Right ventricle myocardium superior (tissue), 1 donor: Measurements from ENCODE around the gene DSP. TPM values are rescaled to one million over a fixed set of nuclear protein-coding genes. Genes with fewer than 3 reads are reported as not detected.
A peak's percentile ranks its signal among the peaks of the same experiment; 100 is the strongest.

Experiments
- ATAC-seq: fragments of 200-7000 bp; cut with Tn5 transposase; one replicate; pipeline ENCODE4 v1.9.1; 2020; ENCODE audit warnings: mild to moderate bottlenecking; ENCODE audit not compliant: poor library complexity
- DNase-seq: peaks from one replicate; pipeline ENCODE4 v3.0.0-alpha.2; 2020
- intact Hi-C: fragments of 100-400 bp; cut with DNase I; formaldehyde crosslinking; loops from one replicate; pipeline ENCODE4 v1.11.2; 2022
- total RNA-seq: library from RNA; stranded (reverse); fragmentation: NEBNext Ultra II Directional; extraction: Animal tissue kit (Norgen Biotek cat#: 25700); gene quantifications from one replicate; pipeline ENCODE4 v1.2.1, GENCODE V29; 2021
- donor health status: DM: no; HTN: yes; CAD: no; lungs with severe emphysema.

DSP gene
- total RNA-seq, 1 donor from 2014 or later: 350 TPM

- ATAC-seq: no peak
- DNase-seq: no peak
- intact Hi-C loops: no loop called here
Measured at GRCh38 chr6:7534192-7534591, 7.3 kb upstream of the DSP start.

GRCh38 chr6:7535498-7535897 is 6.0 kb upstream of the DSP start:
- DNase-seq: no peak
- no peak for ATAC-seq
- intact Hi-C loops: no loop called here

DNA sequence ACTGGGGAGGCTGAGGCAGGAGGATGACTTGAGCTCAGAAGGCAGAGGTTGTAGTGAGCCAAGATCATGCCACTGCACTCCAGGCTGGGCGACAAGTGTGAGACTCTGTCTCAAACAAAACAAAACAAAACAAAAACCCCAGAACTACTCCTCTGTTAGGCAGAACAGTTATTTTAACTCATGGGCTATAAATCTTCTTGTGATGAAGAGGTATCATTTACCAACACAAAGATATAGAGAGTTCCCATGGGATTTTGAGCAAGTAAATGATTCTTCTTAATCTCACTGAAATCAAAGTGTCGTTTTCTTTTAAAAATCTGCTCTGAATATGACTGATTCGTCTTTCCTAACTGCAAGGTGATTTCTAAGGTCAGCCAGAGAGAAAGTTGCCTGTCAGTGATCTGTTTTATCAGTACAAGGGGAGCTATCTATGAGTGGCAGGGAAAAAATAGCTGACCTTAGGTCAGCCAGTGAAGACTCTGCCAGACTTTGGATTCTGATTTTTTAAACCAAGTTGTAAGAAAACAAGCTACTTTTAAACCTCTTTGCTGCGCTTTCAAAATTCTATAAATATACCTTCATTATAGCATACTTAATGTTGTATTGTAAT is 3.8 kb upstream of the DSP start:
- DNase-seq (no peak), ATAC-seq (peak; percentile 21)
- intact Hi-C loops: no loop called here

- intact Hi-C loops: no loop called here
- ATAC-seq (no peak), DNase-seq (no peak)
Measured at GRCh38 chr6:7538484-7538883, 3.0 kb upstream of the DSP start.

GRCh38 chr6:7540595-7540994 is 876 bp upstream of the DSP start:
- intact Hi-C loops: no loop called here
- DNase-seq (peak; percentile 65), ATAC-seq (peak; percentile 61)

- ATAC-seq (peak; percentile 18), DNase-seq (peak; percentile 55)
- intact Hi-C loops: no loop called here
Measured at GRCh38 chr6:7542065-7542873, 798 bp downstream of the DSP start.

DNA sequence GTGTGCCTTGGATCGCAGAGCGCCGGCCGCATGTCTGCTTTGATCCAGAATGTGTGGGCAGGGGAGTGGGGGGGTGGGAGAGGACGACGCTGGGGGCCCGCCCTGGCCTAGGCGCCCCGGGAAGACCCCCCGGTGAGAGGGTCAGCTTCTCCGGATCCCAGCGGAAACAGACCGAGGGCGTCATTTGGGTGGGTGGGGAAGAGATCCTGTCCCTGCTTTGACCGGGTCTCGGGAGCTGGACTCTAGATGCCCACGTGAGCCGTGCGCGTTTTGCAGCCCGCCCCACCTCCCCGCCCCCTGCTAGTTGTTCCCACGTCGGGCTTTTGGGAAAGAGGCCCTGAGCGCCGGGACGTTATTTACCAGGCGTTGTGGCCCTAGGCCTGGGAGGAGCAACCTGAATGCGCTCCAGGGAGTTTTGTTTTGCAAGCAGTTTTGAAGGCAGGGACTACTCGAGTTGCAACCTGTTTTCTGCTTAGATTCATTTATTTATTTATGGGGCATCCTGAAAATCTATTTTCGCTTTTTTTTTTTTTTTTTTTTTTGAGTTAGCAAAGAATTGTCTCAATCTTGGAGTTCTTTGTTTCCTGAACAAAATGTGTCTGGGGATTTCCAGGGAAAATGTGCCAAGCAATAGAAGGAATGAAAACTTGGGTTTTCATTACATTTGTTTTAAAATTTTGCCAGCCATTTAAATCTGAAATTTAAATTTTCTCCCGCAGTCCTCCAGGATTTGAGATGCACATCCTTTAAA is 1.6 kb downstream of the DSP start:
- intact Hi-C loops: no loop called here
- DNase-seq (peak; percentile 76), ATAC-seq (peak; percentile 65)

DNA sequence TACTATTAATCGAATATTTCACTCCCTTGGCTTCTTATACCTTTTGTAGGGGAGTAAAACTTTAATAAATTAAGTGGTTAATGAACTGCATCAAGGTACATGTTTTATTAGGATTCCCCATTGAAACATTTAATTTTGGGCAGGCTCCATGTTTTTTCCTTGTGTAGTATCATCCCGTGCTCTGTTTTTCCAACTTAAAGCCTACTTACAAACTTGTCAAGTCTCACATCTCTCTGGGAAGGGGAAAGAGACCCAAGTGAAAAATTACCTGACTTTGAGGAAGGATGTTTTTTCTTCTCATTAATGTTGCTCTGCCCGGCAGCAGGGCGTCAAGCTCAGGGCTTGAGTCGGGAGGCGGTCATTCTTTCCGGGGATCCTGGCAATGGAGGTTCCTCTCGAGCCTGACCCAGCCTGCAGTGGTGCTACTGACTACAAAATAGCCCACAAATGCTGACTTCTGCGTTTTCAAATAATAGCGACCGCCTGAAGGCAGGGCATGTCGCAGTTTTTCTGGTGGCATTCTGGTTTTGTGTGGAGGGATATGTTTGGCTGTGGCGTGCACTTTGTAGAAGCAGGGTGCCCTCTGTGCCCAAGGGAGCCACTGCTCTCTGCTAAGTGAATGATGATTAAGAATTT is 2.4 kb downstream of the DSP start:
- ATAC-seq: no peak
- intact Hi-C loops: no loop called here

GRCh38 chr6:7544597-7544996 is 3.1 kb downstream of the DSP start:
- DNase-seq (no peak), ATAC-seq (no peak)
- intact Hi-C loops: no loop called here

More for the DNA sequence above, 2.4 kb downstream of the DSP start:
- no peak for DNase-seq

GRCh38 chr6:7545316-7546019 is 4.0 kb downstream of the DSP start:
- DNase-seq: no peak
- no peak for ATAC-seq
- intact Hi-C loops: no loop called here

- ATAC-seq: no peak
- DNase-seq: no peak
- intact Hi-C loops: no loop called here
Measured at GRCh38 chr6:7546020-7546369, 4.5 kb downstream of the DSP start.

GRCh38 chr6:7546383-7546782 is 4.9 kb downstream of the DSP start:
- ATAC-seq (no peak), DNase-seq (no peak)
- intact Hi-C loops: no loop called here

DNA sequence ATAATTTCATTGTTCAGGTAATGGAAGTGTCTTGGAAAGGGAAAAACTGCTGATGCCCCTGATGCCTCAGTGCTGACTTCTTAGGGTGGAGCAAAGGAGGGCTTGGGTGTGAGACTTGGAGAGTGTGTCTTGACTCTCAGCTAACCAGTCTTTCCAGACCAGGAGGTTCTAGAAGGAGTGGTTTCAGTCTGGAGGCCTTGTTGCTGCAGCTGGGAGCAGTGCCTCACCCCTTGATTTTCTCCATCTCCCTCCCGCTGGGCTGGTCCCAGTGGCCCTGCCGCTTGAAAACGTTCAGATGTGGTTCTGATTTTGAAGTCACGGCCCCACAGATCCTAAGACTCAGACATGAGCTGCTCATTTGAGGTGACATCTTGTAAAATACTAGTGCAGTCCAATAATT is 5.4 kb downstream of the DSP start:
- intact Hi-C loops: no loop called here
- ATAC-seq: no peak
- no peak for DNase-seq

DNA sequence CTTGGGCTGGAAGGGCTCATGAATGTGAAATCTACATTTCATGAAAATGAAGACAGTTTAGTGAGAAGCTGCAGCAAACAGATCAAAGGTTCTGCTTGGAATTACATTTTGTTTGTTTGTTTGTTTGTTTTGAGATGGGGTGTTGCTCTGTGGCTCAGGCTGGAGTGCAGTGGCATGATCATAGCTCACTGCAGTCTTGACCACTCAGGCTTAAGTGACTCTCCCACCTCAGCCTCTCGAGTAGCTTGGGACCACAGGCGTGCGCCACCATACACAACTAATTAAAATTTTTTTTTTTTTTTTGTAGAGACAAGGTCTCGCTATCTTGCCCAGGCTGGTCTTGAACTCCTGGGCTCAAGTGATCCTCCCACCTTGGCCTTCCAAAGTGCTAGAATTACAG is 5.8 kb downstream of the DSP start:
- intact Hi-C loops: no loop called here

GRCh38 chr6:7550433-7550801 is 8.9 kb downstream of the DSP start:
- DNase-seq: no peak
- ATAC-seq: no peak
- intact Hi-C loops: no loop called here

More for the DNA sequence above, 5.8 kb downstream of the DSP start:
- ATAC-seq (no peak), DNase-seq (no peak)

DNA sequence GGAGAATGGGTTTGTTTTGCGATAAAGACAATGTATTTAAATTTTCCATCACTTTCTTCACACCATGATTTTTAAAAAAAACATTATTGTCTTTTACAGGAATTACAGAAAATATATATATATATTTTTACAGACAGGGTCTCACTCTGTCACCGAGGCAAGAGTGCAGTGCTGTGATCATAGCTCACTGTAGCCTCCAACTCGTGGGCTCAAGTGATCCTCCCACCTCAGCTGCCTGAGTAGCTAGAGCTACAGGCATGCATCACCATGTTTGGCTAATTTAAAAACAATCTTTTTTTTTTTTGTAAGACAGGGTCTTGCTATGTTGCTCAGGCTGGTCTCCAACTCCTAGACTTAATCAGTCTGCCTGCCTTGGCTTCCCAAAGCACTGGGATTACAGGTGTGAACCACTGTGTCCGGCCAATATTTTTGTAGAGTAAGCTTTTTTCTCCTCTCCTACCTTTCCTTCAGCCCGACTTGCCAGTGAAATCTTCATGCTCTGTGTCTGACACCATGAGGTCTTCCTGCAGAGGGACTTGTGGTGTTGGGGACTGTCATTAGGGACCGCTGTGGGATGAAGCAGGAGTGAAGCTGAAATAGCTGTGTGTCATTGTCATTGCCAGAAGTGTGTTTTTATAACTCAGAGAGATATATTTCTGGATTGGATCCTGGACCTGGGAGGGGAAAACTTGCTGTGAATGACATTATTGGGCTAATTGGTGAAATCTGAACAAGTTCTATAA is 13.2 kb downstream of the DSP start:
- ATAC-seq (peak; percentile 50), DNase-seq (no peak)
- intact Hi-C loops: no loop called here

DNA sequence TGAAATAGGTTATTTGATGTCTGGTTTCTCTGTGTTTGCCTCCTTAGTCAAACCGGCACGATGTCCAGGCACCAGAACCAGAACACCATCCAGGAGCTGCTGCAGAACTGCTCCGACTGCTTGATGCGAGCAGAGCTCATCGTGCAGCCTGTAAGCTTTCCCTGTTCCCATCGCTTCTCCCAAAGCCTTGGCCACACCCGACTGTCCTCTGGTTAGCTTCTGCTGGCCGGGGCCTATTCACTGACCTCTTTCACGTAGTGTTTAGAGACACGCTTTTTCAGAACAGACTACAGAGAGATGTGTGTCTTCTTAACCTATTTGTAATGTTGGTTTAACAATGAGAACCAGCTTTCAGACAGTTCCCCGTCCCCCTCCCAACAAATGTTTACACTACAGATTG is 14.2 kb downstream of the DSP start:
- peak; percentile 32 for ATAC-seq
- no peak for DNase-seq
- intact Hi-C loops: no loop called here

DNA sequence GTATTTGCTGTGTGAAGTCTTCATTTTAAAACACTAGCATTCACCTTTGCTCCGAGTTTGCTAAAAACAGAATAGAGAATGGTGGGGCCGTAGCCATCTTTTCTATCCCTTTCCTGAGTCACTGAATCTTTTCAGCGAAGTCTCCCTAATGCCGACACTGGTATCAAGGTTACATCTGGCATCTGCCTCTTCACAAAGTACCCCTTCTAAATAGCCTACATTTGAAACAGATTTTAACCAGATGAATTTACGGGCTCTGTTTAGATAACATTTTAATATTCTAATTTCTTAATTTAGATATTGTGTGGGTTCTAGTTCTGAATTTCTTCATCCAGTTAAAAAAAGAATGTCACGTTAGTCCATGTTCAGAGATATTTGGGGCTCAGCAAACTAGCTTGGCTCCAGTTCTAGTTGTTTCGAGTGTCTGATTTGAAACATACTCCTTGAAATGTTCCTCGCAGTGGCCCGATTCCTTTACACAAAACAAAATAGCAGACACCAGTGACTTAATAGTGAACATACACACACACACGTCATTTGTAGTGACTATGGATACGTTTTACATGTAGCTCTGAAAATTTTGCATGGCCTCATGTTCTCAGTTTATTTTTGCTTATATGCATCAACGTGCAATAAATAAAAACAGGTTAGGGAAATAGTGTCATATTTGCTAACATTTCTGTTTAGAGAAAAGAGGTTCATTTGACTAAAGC is 15.1 kb downstream of the DSP start:
- DNase-seq: no peak
- ATAC-seq: no peak
- intact Hi-C loops: no loop called here
